Endothelial cell of umbilical vein (primary cell): Measurements from ENCODE around the gene SCN1B.

Experiments
- CTCF ChIP-seq, 2 donors: IDR thresholded peaks; 1 replicate in 1 of 2; 2 replicates in 1 of 2; pipeline ENCODE4 v1.5.1; 2011; ENCODE audit warnings: low read length in 2 of 2, mild to moderate bottlenecking in 2 of 2, moderate library complexity in 2 of 2, control low read depth in 1 of 2, inconsistent platforms in 1 of 2, low read depth in 1 of 2; ENCODE audit not compliant: insufficient read depth in 1 of 2; ENCODE audit errors: extremely low read depth in 1 of 2
- EZH2 ChIP-seq: IDR thresholded peaks from 2 replicates; pipeline ENCODE4 v1.6.1; 2012; ENCODE audit warnings: borderline replicate concordance, low read depth, mild to moderate bottlenecking, moderate library complexity, low read length, inconsistent platforms; ENCODE audit not compliant: severe bottlenecking
- FOS ChIP-seq: IDR thresholded peaks from 2 replicates; pipeline ENCODE4 v1.6.1; 2011; ENCODE audit warnings: mild to moderate bottlenecking, low read length, moderate library complexity, borderline replicate concordance; ENCODE audit not compliant: insufficient read depth
- GATA2 ChIP-seq: IDR thresholded peaks from 2 replicates; pipeline ENCODE4 v1.7.0; 2011; ENCODE audit warnings: low read depth, mild to moderate bottlenecking, moderate library complexity, mixed read lengths, low read length; ENCODE audit not compliant: insufficient read length, insufficient read depth
- JUN ChIP-seq: IDR thresholded peaks from 2 replicates; pipeline ENCODE4 v1.6.1; 2011; ENCODE audit warnings: borderline replicate concordance, low read depth; ENCODE audit not compliant: insufficient read length, insufficient read depth
- MAX ChIP-seq: IDR thresholded peaks from 2 replicates; pipeline ENCODE4 v1.6.1; 2011; ENCODE audit not compliant: insufficient read depth, insufficient read length
- MYC ChIP-seq: IDR thresholded peaks from one replicate; pipeline ENCODE4 v1.6.1; 2011; ENCODE audit warnings: mild to moderate bottlenecking, low read depth, low read length
- POLR2A ChIP-seq: IDR thresholded peaks from 2 replicates; pipeline ENCODE4 v1.6.1; 2012; ENCODE audit warnings: low read depth, mild to moderate bottlenecking, control low read depth, low read length
- POLR2AphosphoS5 ChIP-seq: IDR thresholded peaks from 2 replicates; pipeline ENCODE4 v1.6.1; 2012; ENCODE audit warnings: low read depth, mild to moderate bottlenecking, control low read depth, low read length, moderate library complexity; ENCODE audit not compliant: insufficient read depth

- TF ChIP-seq CTCF (IDR thresholded peaks at IDR 0.05; ENCODE audit: extremely low read depth in 1 of 2, insufficient read depth in 1 of 2, low read depth in 1 of 2, low read length in 2 of 2), result no peak
- TF ChIP-seq EZH2, result no peak
- TF ChIP-seq POLR2A, result no peak
- TF ChIP-seq MAX, result no peak
- TF ChIP-seq FOS, result no peak
- no peak for TF ChIP-seq JUN
- TF ChIP-seq POLR2AphosphoS5, result no peak
- TF ChIP-seq MYC, result no peak
- TF ChIP-seq GATA2, result no peak
Observed at GRCh38 chr19:35077411-35078223, 47.3 kb downstream of the SCN1B start.
